ENCODE results near the gene ACKR3. TPM values are rescaled to one million over a fixed set of nuclear protein-coding genes. Genes with fewer than 3 reads are reported as not detected.

ACKR3 gene
- total RNA-seq, 2 donors from 2014 or later = 3.5 to 10.1 TPM

- no peak overlapping the region for H3K9ac ChIP-seq (ENCODE audit: low read depth in 2 of 2, low read length in 2 of 2)
- intact Hi-C loops (cut with DNase I) = no loop called here
- no peak overlapping the region for H3K27ac ChIP-seq
- no peaks in the 10 kb centered on the region for H3K9me3 ChIP-seq
- no peaks in the 10 kb centered on the region for H3K36me3 ChIP-seq
- no peaks in the 10 kb centered on the region for H3K27me3 ChIP-seq
- no peak for TF ChIP-seq CTCF (IDR thresholded peaks at IDR 0.05)
- no peak overlapping the region for H3K4me3 ChIP-seq
- no peaks in the 10 kb centered on the region for H3K4me1 ChIP-seq
- DNase-seq = no peak
These were observed 8.8 kb downstream of the ACKR3 start for GRCh38 chr2:236578411-236578846.

- no peak for DNase-seq
- H3K9ac ChIP-seq (ENCODE audit: low read depth in 2 of 2, low read length in 2 of 2) = no peak overlapping the region
- no peak overlapping the region for H3K4me3 ChIP-seq
- TF ChIP-seq CTCF (IDR thresholded peaks at IDR 0.05) = no peak
- no peak overlapping the region for H3K27ac ChIP-seq
- no peaks in the 10 kb centered on the region for H3K27me3 ChIP-seq
- no peaks in the 10 kb centered on the region for H3K9me3 ChIP-seq
- no peaks in the 10 kb centered on the region for H3K36me3 ChIP-seq
- H3K4me1 ChIP-seq = no peaks in the 10 kb centered on the region
- intact Hi-C loops (cut with DNase I) = no loop called here
These were observed 9.6 kb downstream of the ACKR3 start for GRCh38 chr2:236579048-236579745.

- Histone ChIP-seq H3K27me3 (no peaks in the 10 kb centered on the region), H3K9me3 (no peaks in the 10 kb centered on the region), H3K4me1 (no peaks in the 10 kb centered on the region), H3K9ac (ENCODE audit: low read depth in 2 of 2, low read length in 2 of 2) (no peak overlapping the region), H3K36me3 (no peaks in the 10 kb centered on the region), H3K27ac (no peak overlapping the region), H3K4me3 (no peak overlapping the region)
- no peak for DNase-seq
- intact Hi-C loops (cut with DNase I) = no loop called here
- TF ChIP-seq CTCF (IDR thresholded peaks at IDR 0.05) = no peak
These were observed 10.2 kb downstream of the ACKR3 start for GRCh38 chr2:236579746-236580315.

- TF ChIP-seq CTCF (IDR thresholded peaks at IDR 0.05) = no peak
- Histone ChIP-seq H3K36me3 (no peaks in the 10 kb centered on the region), H3K27me3 (no peaks in the 10 kb centered on the region), H3K9me3 (no peaks in the 10 kb centered on the region), H3K4me3 (no peak overlapping the region), H3K27ac (no peak overlapping the region), H3K9ac (ENCODE audit: low read depth in 2 of 2, low read length in 2 of 2) (no peak overlapping the region), H3K4me1 (no peaks in the 10 kb centered on the region)
- intact Hi-C loops (cut with DNase I) = no loop called here
- DNase-seq = no peak
These were observed 11.2 kb downstream of the ACKR3 start for GRCh38 chr2:236580746-236581355.

- H3K9ac ChIP-seq (ENCODE audit: low read depth in 2 of 2, low read length in 2 of 2) = no peak overlapping the region
- DNase-seq = no peak
- no peaks in the 10 kb centered on the region for H3K4me1 ChIP-seq
- H3K9me3 ChIP-seq = no peaks in the 10 kb centered on the region
- H3K27me3 ChIP-seq = no peaks in the 10 kb centered on the region
- intact Hi-C loops (cut with DNase I) = no loop called here
- H3K36me3 ChIP-seq = no peaks in the 10 kb centered on the region
- H3K4me3 ChIP-seq = no peak overlapping the region
- TF ChIP-seq CTCF (IDR thresholded peaks at IDR 0.05) = no peak
- no peak overlapping the region for H3K27ac ChIP-seq
These were observed 11.9 kb downstream of the ACKR3 start for GRCh38 chr2:236581546-236581945.

Measured in colonic mucosa (tissue), 4 donors.